ENCODE data around the gene DCD. TPM values are rescaled to one million over a fixed set of nuclear protein-coding genes. Genes with fewer than 3 reads are reported as not detected.
"Not testable (repeated sequence)": the region's sequence is repeated elsewhere in the genome, so short reads cannot be mapped to it uniquely, and the experiment has no call there.

Gene DCD
- total and polyA plus RNA-seq, 9 donors, result not detected

- no peak for DNase-seq
- Histone ChIP-seq H3K4me3 (ENCODE audit: low read length) (no peak overlapping the region), H3K27me3 (ENCODE audit: control insufficient read depth, insufficient read depth, low read length) (peaks cover 6% of the 10 kb centered on the region), H3K9me3 (replicated peaks; ENCODE audit: control insufficient read depth, low read depth, low read length) (no peaks in the 10 kb centered on the region), H3K36me3 (ENCODE audit: control insufficient read depth, insufficient read depth, low read length) (no peaks in the 10 kb centered on the region), H3K4me1 (ENCODE audit: control insufficient read depth, insufficient read depth, low read length) (no peaks in the 10 kb centered on the region), H3K27ac (ENCODE audit: low read length) (no peak overlapping the region)
- WGBS (ENCODE audit: insufficient coverage), result 25% methylated on average over 1 of the region's 2 CpGs
Measured at GRCh38 chr12:54654926-54655325, 6.8 kb upstream of the DCD start.

- WGBS (ENCODE audit: insufficient coverage), result 75% methylated on average over 3 of the region's 9 CpGs
Measured at GRCh38 chr12:54653025-54653424, 4.9 kb upstream of the DCD start.

DNA sequence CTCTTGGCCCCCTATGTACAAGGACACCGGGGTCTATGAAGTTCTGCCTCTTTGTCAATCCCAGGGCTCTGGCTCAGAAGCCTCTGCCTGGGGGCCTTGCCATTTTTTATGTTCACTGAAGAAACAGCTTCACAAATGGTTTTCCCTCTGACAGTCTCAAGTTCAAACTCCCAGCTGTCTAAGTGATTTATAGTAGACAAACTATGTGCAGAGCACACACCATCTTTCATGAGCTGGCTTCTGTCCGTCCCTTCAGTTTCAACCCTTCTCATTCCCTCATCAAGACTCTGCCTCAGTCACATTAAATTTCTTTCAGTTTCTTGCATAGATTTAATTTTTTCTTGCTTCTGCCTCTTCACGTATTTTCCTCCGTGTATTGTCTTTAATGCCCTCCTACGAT, 2.7 kb upstream of the DCD start:
- H3K4me3 ChIP-seq (ENCODE audit: low read length), result no peak overlapping the region
- no peak for DNase-seq
- no peaks in the 10 kb centered on the region for H3K36me3 ChIP-seq (ENCODE audit: control insufficient read depth, insufficient read depth, low read length)
- peaks cover 3% of the 10 kb centered on the region for H3K27me3 ChIP-seq (ENCODE audit: control insufficient read depth, insufficient read depth, low read length)
- no peak overlapping the region for H3K27ac ChIP-seq (ENCODE audit: low read length)
- WGBS (ENCODE audit: insufficient coverage), result 81% methylated on average over 5 of the region's 5 CpGs
- no peaks in the 10 kb centered on the region for H3K4me1 ChIP-seq (ENCODE audit: control insufficient read depth, insufficient read depth, low read length)
- no peaks in the 10 kb centered on the region for H3K9me3 ChIP-seq (replicated peaks; ENCODE audit: control insufficient read depth, low read depth, low read length)

More at GRCh38 chr12:54653025-54653424, 4.9 kb upstream of the DCD start:
- Histone ChIP-seq H3K27me3 (ENCODE audit: control insufficient read depth, insufficient read depth, low read length) (peaks cover 6% of the 10 kb centered on the region), H3K27ac (ENCODE audit: low read length) (no peak overlapping the region), H3K4me1 (ENCODE audit: control insufficient read depth, insufficient read depth, low read length) (no peaks in the 10 kb centered on the region), H3K36me3 (ENCODE audit: control insufficient read depth, insufficient read depth, low read length) (no peaks in the 10 kb centered on the region), H3K4me3 (ENCODE audit: low read length) (no peak overlapping the region), H3K9me3 (replicated peaks; ENCODE audit: control insufficient read depth, low read depth, low read length) (no peaks in the 10 kb centered on the region)
- DNase-seq, result no peak

GRCh38 chr12:54650409-54650808, 2.2 kb upstream of the DCD start:
- Histone ChIP-seq H3K9me3 (replicated peaks; ENCODE audit: control insufficient read depth, low read depth, low read length) (no peaks in the 10 kb centered on the region), H3K27me3 (ENCODE audit: control insufficient read depth, insufficient read depth, low read length) (peaks cover 3% of the 10 kb centered on the region), H3K4me3 (ENCODE audit: low read length) (no peak overlapping the region), H3K4me1 (ENCODE audit: control insufficient read depth, insufficient read depth, low read length) (no peaks in the 10 kb centered on the region), H3K36me3 (ENCODE audit: control insufficient read depth, insufficient read depth, low read length) (no peaks in the 10 kb centered on the region), H3K27ac (ENCODE audit: low read length) (no peak overlapping the region)
- no peak for DNase-seq
- 20% methylated on average over 1 of the region's 4 CpGs for WGBS (ENCODE audit: insufficient coverage)

- Histone ChIP-seq H3K9me3 (replicated peaks; ENCODE audit: control insufficient read depth, low read depth, low read length) (no peaks in the 10 kb centered on the region), H3K27ac (ENCODE audit: low read length) (no peak overlapping the region), H3K36me3 (ENCODE audit: control insufficient read depth, insufficient read depth, low read length) (no peaks in the 10 kb centered on the region), H3K4me1 (ENCODE audit: control insufficient read depth, insufficient read depth, low read length) (no peaks in the 10 kb centered on the region), H3K27me3 (ENCODE audit: control insufficient read depth, insufficient read depth, low read length) (peaks cover 6% of the 10 kb centered on the region), H3K4me3 (ENCODE audit: low read length) (no peak overlapping the region)
- WGBS (ENCODE audit: insufficient coverage), result 54% methylated on average over 1 of the region's 1 CpG
- no peak for DNase-seq
Measured at GRCh38 chr12:54649825-54650224, 1.7 kb upstream of the DCD start.

- H3K27me3 ChIP-seq (ENCODE audit: control insufficient read depth, insufficient read depth, low read length), result peaks cover 3% of the 10 kb centered on the region
- no peaks in the 10 kb centered on the region for H3K4me1 ChIP-seq (ENCODE audit: control insufficient read depth, insufficient read depth, low read length)
- H3K36me3 ChIP-seq (ENCODE audit: control insufficient read depth, insufficient read depth, low read length), result no peaks in the 10 kb centered on the region
- no CpG with 5 or more reads among the region's 1 CpG for WGBS (ENCODE audit: insufficient coverage)
- H3K27ac ChIP-seq (ENCODE audit: low read length), result no peak overlapping the region
- no peaks in the 10 kb centered on the region for H3K9me3 ChIP-seq (replicated peaks; ENCODE audit: control insufficient read depth, low read depth, low read length)
- DNase-seq, result no peak
- no peak overlapping the region for H3K4me3 ChIP-seq (ENCODE audit: low read length)
Measured at GRCh38 chr12:54641554-54641953, 6.6 kb downstream of the DCD start.

DNA sequence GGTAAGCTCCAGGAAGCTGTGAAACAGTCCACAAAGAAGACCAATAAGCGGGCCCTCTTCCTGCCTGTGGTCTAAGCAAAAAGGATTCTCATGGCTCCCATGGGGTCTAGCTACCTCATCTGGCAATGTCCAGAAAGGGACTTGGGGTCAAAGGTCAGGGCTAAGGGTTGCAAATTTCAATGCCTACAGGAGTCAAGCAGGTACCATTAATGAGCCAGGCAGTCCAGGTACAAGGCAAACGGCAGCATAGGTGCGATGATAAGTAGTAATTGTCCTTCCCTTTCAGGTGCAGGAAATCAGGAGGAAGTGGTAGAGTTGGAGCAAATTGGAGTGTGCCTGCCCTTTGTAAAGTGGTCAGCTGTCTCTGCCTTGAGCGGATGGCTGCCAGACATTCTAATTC, 7.1 kb downstream of the DCD start:
- no peaks in the 10 kb centered on the region for H3K9me3 ChIP-seq (replicated peaks; ENCODE audit: control insufficient read depth, low read depth, low read length)
- no peak overlapping the region for H3K4me3 ChIP-seq (ENCODE audit: low read length)
- 76% methylated on average over 3 of the region's 4 CpGs for WGBS (ENCODE audit: insufficient coverage)
- H3K27me3 ChIP-seq (ENCODE audit: control insufficient read depth, insufficient read depth, low read length), result peaks cover 3% of the 10 kb centered on the region
- no peak overlapping the region for H3K27ac ChIP-seq (ENCODE audit: low read length)
- H3K4me1 ChIP-seq (ENCODE audit: control insufficient read depth, insufficient read depth, low read length), result no peaks in the 10 kb centered on the region
- no peak for DNase-seq
- H3K36me3 ChIP-seq (ENCODE audit: control insufficient read depth, insufficient read depth, low read length), result no peaks in the 10 kb centered on the region

DNA sequence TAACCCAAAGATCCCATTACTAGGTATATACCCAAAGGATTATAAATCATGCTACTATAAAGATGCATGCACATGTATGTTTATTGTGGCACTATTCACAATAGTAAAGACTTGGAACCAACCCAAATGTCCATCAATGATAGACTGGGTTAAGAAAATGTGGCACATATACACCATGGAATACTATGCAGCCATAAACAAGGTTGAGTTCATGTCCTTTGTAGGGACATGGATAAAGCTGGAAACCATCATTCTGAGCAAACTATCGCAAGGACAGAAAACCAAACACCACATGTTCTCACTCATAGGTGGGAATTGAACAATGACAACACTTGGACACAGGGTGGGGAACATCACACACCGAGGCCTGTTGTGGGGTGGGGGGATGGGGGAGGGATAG, 9.1 kb downstream of the DCD start:
- not testable (repeated sequence) for H3K36me3 ChIP-seq (ENCODE audit: control insufficient read depth, insufficient read depth, low read length); H3K9me3 ChIP-seq (replicated peaks; ENCODE audit: control insufficient read depth, low read depth, low read length); H3K4me1 ChIP-seq (ENCODE audit: control insufficient read depth, insufficient read depth, low read length); H3K4me3 ChIP-seq (ENCODE audit: low read length); H3K27me3 ChIP-seq (ENCODE audit: control insufficient read depth, insufficient read depth, low read length); H3K27ac ChIP-seq (ENCODE audit: low read length); DNase-seq
- no CpG with 5 or more reads among the region's 2 CpGs for WGBS (ENCODE audit: insufficient coverage)

GRCh38 chr12:54634795-54635194, 13.4 kb downstream of the DCD start, which contains the start of gene LACRT:
Gene LACRT (minus strand): TSS chr12:54634895. CDS start chr12:54634841, 54 bp downstream.
- H3K4me1 ChIP-seq (ENCODE audit: control insufficient read depth, insufficient read depth, low read length), result no peaks in the 10 kb centered on the region
- H3K9me3 ChIP-seq (replicated peaks; ENCODE audit: control insufficient read depth, low read depth, low read length), result no peaks in the 10 kb centered on the region
- H3K36me3 ChIP-seq (ENCODE audit: control insufficient read depth, insufficient read depth, low read length), result no peaks in the 10 kb centered on the region
- WGBS (ENCODE audit: insufficient coverage), result no CpG with 5 or more reads among the region's 2 CpGs
- H3K4me3 ChIP-seq (ENCODE audit: low read length), result no peak within 1 kb of the TSS
- no peak for DNase-seq
- no peak within 1 kb of the TSS for H3K27ac ChIP-seq (ENCODE audit: low read length)
- no peaks in the 10 kb centered on the region for H3K27me3 ChIP-seq (ENCODE audit: control insufficient read depth, insufficient read depth, low read length)

- Histone ChIP-seq H3K36me3 (ENCODE audit: control insufficient read depth, insufficient read depth, low read length) (no peaks in the 10 kb centered on the region), H3K27ac (ENCODE audit: low read length) (no peak overlapping the region), H3K27me3 (ENCODE audit: control insufficient read depth, insufficient read depth, low read length) (peaks cover 3% of the 10 kb centered on the region), H3K9me3 (replicated peaks; ENCODE audit: control insufficient read depth, low read depth, low read length) (peaks cover 4% of the 10 kb centered on the region), H3K4me3 (ENCODE audit: low read length) (no peak overlapping the region), H3K4me1 (ENCODE audit: control insufficient read depth, insufficient read depth, low read length) (no peaks in the 10 kb centered on the region)
- 63% methylated on average over 8 of the region's 8 CpGs for WGBS (ENCODE audit: insufficient coverage)
- no peak for DNase-seq
Measured at GRCh38 chr12:54631988-54632728, 16.0 kb downstream of the DCD start.

- H3K27ac ChIP-seq (ENCODE audit: low read length), result no peak overlapping the region
- no peaks in the 10 kb centered on the region for H3K36me3 ChIP-seq (ENCODE audit: control insufficient read depth, insufficient read depth, low read length)
- H3K4me1 ChIP-seq (ENCODE audit: control insufficient read depth, insufficient read depth, low read length), result no peaks in the 10 kb centered on the region
- H3K27me3 ChIP-seq (ENCODE audit: control insufficient read depth, insufficient read depth, low read length), result peaks cover 3% of the 10 kb centered on the region
- no CpG with 5 or more reads among the region's 5 CpGs for WGBS (ENCODE audit: insufficient coverage)
- no peak for DNase-seq
- peaks cover 4% of the 10 kb centered on the region for H3K9me3 ChIP-seq (replicated peaks; ENCODE audit: control insufficient read depth, low read depth, low read length)
- no peak overlapping the region for H3K4me3 ChIP-seq (ENCODE audit: low read length)
Measured at GRCh38 chr12:54631551-54631950, 16.6 kb downstream of the DCD start.

All from muscle of leg (tissue), 11 donors.